ENCODE data around the gene FTMT. TPM values are rescaled to one million over a fixed set of nuclear protein-coding genes. Genes with fewer than 3 reads are reported as not detected.

The FTMT gene
- total RNA-seq, 4 donors from 2014 or later: not detected

DNA sequence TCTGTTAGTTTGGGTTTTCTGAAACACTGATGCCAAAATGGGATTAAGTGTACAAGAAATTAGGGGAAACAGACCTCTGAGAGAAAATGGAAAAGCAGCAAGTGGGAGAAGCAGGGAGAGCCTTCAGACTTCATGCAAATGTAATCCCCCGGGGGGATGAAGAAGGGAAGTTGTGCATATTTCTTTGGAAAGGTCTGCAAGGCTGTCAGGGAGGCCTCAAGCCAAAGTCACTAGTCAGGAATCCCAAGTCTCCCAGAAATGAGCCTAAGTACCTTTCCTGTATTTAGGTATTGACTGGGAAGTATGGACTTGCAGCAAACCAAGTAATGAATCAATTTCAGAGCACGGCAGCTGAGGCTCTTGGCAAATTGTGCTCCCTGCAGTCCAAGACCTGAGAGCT is 2.2 kb downstream of the FTMT start:
- Histone ChIP-seq H3K27me3 (no peaks in the 10 kb centered on the region), H3K4me1 (no peaks in the 10 kb centered on the region), H3K36me3 (no peaks in the 10 kb centered on the region), H3K9me3 (peaks cover 0 to 5% of the 10 kb centered on the region in 2 donors), H3K4me3 (no peak overlapping the region), H3K27ac (no peak overlapping the region)
- no peak for DNase-seq
- 42 to 60% methylated on average over 2 of the region's 2 CpGs for WGBS, 2 donors (ENCODE audit: low coverage in 1 of 2)
- TF ChIP-seq EP300 (IDR thresholded peaks at IDR 0.05; ENCODE audit: low read depth) (no peak), POLR2A (IDR thresholded peaks at IDR 0.05) (no peak), POLR2AphosphoS5 (IDR thresholded peaks at IDR 0.05) (no peak)
- TF ChIP-seq, protein P1, sequence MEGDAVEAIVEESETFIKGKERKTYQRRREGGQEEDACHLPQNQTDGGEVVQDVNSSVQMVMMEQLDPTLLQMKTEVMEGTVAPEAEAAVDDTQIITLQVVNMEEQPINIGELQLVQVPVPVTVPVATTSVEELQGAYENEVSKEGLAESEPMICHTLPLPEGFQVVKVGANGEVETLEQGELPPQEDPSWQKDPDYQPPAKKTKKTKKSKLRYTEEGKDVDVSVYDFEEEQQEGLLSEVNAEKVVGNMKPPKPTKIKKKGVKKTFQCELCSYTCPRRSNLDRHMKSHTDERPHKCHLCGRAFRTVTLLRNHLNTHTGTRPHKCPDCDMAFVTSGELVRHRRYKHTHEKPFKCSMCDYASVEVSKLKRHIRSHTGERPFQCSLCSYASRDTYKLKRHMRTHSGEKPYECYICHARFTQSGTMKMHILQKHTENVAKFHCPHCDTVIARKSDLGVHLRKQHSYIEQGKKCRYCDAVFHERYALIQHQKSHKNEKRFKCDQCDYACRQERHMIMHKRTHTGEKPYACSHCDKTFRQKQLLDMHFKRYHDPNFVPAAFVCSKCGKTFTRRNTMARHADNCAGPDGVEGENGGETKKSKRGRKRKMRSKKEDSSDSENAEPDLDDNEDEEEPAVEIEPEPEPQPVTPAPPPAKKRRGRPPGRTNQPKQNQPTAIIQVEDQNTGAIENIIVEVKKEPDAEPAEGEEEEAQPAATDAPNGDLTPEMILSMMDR (IDR thresholded peaks at IDR 0.05): no peak
- in situ Hi-C loops (cut with MboI; ENCODE audit: low pct_ligation_motif_present in 1 of 4, low pct_unique_long_range_greater_than_20kb in 1 of 4, low sequenced_read_pairs in 3 of 4) (no loop called here), intact Hi-C loops (cut with DNase I; ENCODE audit: low total_unique reads) (no loop called here)

DNA sequence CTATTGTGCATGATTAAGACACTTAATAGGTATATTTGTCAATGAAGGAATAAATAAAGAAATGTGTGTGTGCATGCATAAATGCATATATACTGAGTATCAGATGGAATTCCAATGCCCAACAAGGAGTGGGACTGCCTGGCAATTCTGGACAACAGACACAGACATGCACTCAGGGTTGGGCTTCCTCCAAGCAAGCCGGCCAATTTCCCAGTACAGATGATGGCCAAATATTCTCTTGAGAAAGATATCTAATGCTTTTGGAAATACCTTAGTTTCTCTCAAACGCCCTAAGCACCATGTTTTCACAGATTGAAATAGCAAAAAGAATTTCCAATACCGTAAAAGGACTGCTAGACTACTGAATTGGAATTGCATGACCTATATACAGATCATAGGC is 11.1 kb downstream of the FTMT start:
- Histone ChIP-seq H3K9me3 (no peaks in the 10 kb centered on the region), H3K4me3 (no peak overlapping the region), H3K36me3 (no peaks in the 10 kb centered on the region), H3K27me3 (no peaks in the 10 kb centered on the region), H3K4me1 (peaks cover 0 to 13% (median 0%) of the 10 kb centered on the region in 4 donors), H3K27ac (no peak overlapping the region)
- no peak for TF ChIP-seq EP300 (IDR thresholded peaks at IDR 0.05; ENCODE audit: low read depth)
- DNase-seq: no peak
- WGBS, 2 donors (ENCODE audit: low coverage in 1 of 2): 59 to 69% methylated on average over 2 to 3 of the region's 3 CpGs
- in situ Hi-C loops (cut with MboI; ENCODE audit: low pct_ligation_motif_present in 1 of 4, low pct_unique_long_range_greater_than_20kb in 1 of 4, low sequenced_read_pairs in 3 of 4): no loop called here
- intact Hi-C loops (cut with DNase I; ENCODE audit: low total_unique reads): no loop called here

DNA sequence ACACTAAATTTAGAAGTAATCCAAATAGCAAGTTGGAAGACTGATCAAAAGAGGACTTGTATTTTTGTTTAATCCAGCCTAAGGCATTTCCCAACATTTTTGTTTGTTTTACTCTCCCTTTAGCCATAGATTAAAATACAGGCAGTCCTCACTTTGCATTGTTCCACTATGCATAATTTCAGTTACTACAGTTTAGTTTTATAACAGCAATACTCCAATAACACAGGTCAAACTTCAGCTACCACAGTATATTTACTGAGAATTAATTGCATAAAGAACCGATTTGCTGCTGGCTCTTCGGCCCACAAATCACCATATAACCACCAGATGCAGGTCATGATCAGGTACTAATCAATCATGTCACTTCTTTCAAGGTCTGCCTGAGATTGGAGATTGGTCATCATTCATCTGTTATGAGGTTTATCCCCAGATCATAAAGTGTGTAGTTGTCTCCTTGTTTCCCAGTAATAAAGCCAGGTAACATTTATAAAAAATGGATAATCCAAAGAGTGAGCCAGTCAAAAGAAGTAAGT is 12.1 kb downstream of the FTMT start:
- TF ChIP-seq EP300 (IDR thresholded peaks at IDR 0.05; ENCODE audit: low read depth) (no peak), POLR2A (IDR thresholded peaks at IDR 0.05) (no peak), POLR2AphosphoS5 (IDR thresholded peaks at IDR 0.05) (no peak)
- TF ChIP-seq, protein P1 (IDR thresholded peaks at IDR 0.05): no peak
- H3K4me1 ChIP-seq: peaks cover 0 to 13% (median 0%) of the 10 kb centered on the region in 4 donors
- H3K27ac ChIP-seq: no peak overlapping the region
- no peaks in the 10 kb centered on the region for H3K9me3 ChIP-seq
- intact Hi-C loops (cut with DNase I; ENCODE audit: low total_unique reads) (no loop called here), in situ Hi-C loops (cut with MboI; ENCODE audit: low pct_ligation_motif_present in 1 of 4, low pct_unique_long_range_greater_than_20kb in 1 of 4, low sequenced_read_pairs in 3 of 4) (no loop called here)
- H3K27me3 ChIP-seq: no peaks in the 10 kb centered on the region
- WGBS, 2 donors (ENCODE audit: low coverage in 1 of 2): 34 to 44% methylated on average over 2 of the region's 2 CpGs
- DNase-seq: no peak
- no peaks in the 10 kb centered on the region for H3K36me3 ChIP-seq
- no peak overlapping the region for H3K4me3 ChIP-seq

DNA sequence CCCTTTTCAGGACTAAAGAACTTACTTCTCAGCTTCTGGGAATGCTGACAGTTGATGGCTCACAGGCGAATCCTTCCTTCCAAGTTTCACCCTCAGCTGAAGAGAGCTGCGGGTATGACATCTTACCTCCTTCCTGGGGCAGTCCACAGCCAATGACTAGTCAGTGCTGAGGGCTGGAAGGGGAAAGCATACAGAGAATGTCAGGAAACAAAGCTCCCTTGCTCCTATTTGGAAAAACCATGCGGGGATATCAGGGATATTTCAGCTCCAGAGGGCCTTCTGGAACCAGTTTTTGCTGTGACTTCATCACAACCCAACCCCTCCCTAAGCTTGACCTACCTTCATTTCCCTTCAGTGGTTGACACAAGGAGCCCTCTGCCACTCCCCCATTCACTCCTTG is 15.7 kb downstream of the FTMT start:
- H3K4me1 ChIP-seq: peaks cover 0 to 12% (median 0%) of the 10 kb centered on the region in 4 donors
- no peak overlapping the region for H3K27ac ChIP-seq
- intact Hi-C loops (cut with DNase I; ENCODE audit: low total_unique reads): no loop called here
- H3K9me3 ChIP-seq: no peaks in the 10 kb centered on the region
- WGBS, 2 donors (ENCODE audit: low coverage in 1 of 2): 79 to 100% methylated on average over 1 to 3 of the region's 3 CpGs
- H3K4me3 ChIP-seq: no peak overlapping the region
- in situ Hi-C loops (cut with MboI; ENCODE audit: low pct_ligation_motif_present in 1 of 4, low pct_unique_long_range_greater_than_20kb in 1 of 4, low sequenced_read_pairs in 3 of 4): no loop called here
- DNase-seq: no peak
- no peaks in the 10 kb centered on the region for H3K27me3 ChIP-seq
- no peaks in the 10 kb centered on the region for H3K36me3 ChIP-seq
- TF ChIP-seq, protein P1 (IDR thresholded peaks at IDR 0.05): no peak
- TF ChIP-seq POLR2A (IDR thresholded peaks at IDR 0.05): no peak
- no peak for TF ChIP-seq POLR2AphosphoS5 (IDR thresholded peaks at IDR 0.05)
- no peak for TF ChIP-seq EP300 (IDR thresholded peaks at IDR 0.05; ENCODE audit: low read depth)

DNA sequence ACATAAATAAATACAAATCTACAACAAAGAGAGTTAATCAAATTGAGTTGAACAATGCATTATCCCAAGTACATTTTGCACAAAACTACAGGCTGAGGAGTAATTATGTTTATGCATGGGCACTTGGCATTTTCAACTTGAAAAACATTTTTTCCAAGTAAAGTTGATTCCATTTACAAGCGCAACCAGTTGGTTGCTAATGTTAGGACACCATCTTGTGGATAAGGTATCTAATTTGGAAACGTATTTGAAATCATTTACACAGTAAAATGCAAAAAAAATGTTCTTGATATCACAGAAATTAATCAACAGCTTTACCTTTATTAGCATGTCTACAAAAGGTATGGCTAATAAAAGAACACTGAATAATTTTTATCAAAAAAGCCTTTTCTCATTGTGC is 18.8 kb downstream of the FTMT start:
- H3K27ac ChIP-seq: no peak overlapping the region
- TF ChIP-seq EP300 (IDR thresholded peaks at IDR 0.05; ENCODE audit: low read depth) (no peak), POLR2AphosphoS5 (IDR thresholded peaks at IDR 0.05) (no peak), POLR2A (IDR thresholded peaks at IDR 0.05) (no peak)
- TF ChIP-seq, protein P1 (IDR thresholded peaks at IDR 0.05): no peak
- intact Hi-C loops (cut with DNase I; ENCODE audit: low total_unique reads) (no loop called here), in situ Hi-C loops (cut with MboI; ENCODE audit: low pct_ligation_motif_present in 1 of 4, low pct_unique_long_range_greater_than_20kb in 1 of 4, low sequenced_read_pairs in 3 of 4) (no loop called here)
- H3K27me3 ChIP-seq: no peaks in the 10 kb centered on the region
- WGBS, 2 donors (ENCODE audit: low coverage in 1 of 2): 43 to 50% methylated on average over 2 of the region's 2 CpGs
- no peaks in the 10 kb centered on the region for H3K36me3 ChIP-seq
- H3K9me3 ChIP-seq: no peaks in the 10 kb centered on the region
- no peak for DNase-seq
- H3K4me3 ChIP-seq: no peak overlapping the region
- H3K4me1 ChIP-seq: no peaks in the 10 kb centered on the region
